SK-MEL-5 (cell line): ENCODE measurements around the gene BPIFB4. TPM values are rescaled to one million over a fixed set of nuclear protein-coding genes. Genes with fewer than 3 reads are reported as not detected.
"Not testable (repeated sequence)": the region's sequence is repeated elsewhere in the genome, so short reads cannot be mapped to it uniquely, and the experiment has no call there.

Experiments
- DNase-seq: peaks from one replicate; pipeline ENCODE4 v3.0.0-alpha.2; 2016; ENCODE audit warnings: low read depth, low spot score
- in situ Hi-C: cut with HindIII; loops from 2 replicates; pipeline ENCODE4 v1.10.0; 2016; ENCODE audit warnings: low sequenced_read_pairs, high pct_unique_total_duplicates, low pct_unique_long_range_greater_than_20kb
- polyA plus RNA-seq, 2 experiments: library from polyadenylated mRNA; depleted of rRNA; stranded (reverse); fragments of >200 nt; gene quantifications; 2 replicates each; pipeline ENCODE4 v1.2.3, GENCODE V29; 2015
- total RNA-seq: library from RNA; depleted of rRNA; stranded (reverse); fragments of >200 nt; shearing (Covaris generic); gene quantifications from 2 replicates; pipeline ENCODE4 v1.2.3, GENCODE V29; 2014; rRNA removed

BPIFB4 gene
- not detected in 2 replicates for total RNA-seq
- polyA plus RNA-seq (2015; cell fraction: cytosol; rRNA removed): not detected in 2 replicates
- not detected in 2 replicates for polyA plus RNA-seq (2015; cell fraction: nucleus; rRNA removed)

DNA sequence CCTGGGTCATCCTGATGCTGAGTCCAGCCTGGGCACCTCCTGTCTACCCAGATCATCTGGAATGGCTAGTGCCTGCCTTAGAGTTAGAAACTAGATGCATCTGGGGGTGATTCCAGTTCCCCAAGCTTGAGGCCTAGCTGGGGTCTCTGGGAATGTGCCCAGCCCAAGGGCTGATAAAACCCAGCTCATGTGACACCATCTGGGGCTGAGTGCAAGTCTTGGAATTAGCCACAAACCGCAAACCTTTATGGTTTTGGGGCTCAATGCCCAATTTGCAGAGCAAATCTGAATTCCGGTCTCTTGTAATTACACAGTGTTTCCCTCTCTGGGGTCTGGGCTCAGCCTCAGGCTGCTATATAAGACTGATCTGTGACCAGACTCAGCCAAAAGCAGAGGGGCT, at the start of gene BPIFB4:
Gene BPIFB4 (plus strand): TSS at position 385 of the 400 bp plus-strand sequence. CDS start 1,884 bp downstream, outside the sequence.
- DNase-seq: no peak
- in situ Hi-C loops: no loop called here

DNA sequence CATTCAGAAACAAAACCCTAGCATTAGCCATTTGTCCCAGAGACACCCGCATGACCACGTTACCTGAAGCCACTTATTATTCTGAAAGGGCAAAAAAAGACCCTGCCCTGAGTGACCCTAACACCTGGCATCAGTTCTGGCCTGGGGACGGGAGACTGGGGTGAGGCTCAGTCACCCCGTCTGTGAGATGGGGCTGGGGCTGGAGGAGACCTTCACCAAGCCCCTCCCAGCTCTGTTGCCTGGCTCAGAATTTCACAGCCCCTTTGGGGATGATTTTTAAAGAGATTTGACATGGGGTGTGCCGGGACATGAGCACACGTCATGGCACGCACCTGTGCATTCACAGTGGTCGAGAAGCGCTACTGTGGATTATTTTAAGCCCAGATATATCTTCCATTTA, 49.4 kb upstream of the BPIFB4 start:
- in situ Hi-C loops: no loop called here
- DNase-seq: no peak

DNA sequence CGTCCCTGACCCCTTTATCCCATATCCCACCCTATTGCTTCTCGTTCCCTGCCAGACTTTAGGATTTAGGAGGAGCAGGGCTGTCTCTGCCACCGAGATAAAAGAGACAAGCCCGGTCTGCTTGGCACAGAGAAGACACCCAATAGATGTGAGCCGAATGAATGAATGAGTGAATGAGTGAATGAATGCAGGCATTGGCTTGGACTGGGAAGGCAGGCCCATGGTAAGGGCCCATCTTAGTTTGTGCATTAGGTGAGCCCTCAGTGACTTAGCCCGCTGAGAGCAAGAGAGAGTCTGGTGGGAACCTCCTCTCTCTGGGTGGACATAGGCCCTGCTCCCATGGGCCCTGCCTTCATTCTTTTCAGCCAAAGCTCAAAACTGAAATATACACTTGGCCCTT, 48.9 kb upstream of the BPIFB4 start:
- in situ Hi-C loops: no loop called here
- no peak for DNase-seq

DNA sequence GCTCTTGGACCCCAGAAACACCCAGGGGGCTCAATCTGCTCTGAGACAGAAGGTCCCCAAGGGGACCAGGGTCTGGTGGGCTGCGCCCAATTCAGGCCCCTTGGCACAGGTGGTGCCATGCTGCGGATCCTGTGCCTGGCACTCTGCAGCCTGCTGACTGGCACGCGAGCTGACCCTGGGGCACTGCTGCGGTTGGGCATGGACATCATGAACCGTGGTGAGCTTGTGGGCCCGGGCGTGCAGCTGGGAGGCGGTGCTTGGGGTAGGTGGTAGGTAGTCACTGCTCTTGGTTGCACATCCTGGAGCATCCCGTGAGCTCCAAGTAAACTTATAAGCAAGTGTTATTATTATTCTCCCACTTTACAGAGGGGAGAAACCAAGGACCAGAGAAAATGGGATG, 47.9 kb upstream of the BPIFB4 start, which contains the start of gene BPIFB6:
Gene BPIFB6 (plus strand): TSS at position 118 of the 400 bp plus-strand sequence. CDS start 0 bp downstream, at position 118.
- no peak for DNase-seq
- in situ Hi-C loops: no loop called here

DNA sequence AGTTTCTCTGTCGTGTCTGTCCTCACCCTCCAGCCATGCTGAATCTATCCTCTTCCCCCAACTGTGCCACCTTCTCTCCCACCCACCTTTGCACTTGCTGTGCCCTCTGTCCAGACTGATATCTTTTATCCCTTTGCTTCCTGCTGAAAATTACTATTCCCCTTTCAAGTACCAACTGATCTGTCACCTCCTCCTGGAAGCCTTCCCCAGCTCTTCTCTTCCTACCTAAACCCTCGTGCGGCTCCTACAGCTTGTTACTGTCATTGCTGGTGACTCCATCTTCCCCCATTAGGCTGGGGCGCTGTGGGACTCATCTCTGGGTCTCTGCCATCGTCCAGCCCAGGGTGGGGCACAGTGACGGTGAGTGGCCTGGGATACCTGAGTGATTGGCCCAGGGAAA, 46.9 kb upstream of the BPIFB4 start:
- in situ Hi-C loops: no loop called here
- DNase-seq: no peak

DNA sequence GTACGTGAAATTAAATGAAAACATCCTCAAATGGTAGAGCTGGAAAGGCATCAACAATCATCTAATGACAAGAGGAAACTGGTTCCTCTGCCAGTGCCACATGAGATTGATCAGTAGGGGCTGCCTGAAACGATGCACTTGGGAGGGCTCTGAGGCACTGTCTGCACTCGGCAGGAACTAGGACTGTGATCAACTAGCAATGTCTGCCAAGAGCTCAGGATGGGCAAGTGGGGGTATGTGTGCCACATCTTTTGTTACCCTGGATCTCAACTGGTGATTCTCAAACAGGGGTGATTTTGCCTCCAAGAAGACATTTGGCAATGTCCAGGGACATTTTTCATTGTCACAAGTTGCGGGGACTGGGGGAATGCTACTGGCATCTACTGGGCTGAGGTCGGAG, 46.1 kb upstream of the BPIFB4 start:
- in situ Hi-C loops: no loop called here
- no peak for DNase-seq

DNA sequence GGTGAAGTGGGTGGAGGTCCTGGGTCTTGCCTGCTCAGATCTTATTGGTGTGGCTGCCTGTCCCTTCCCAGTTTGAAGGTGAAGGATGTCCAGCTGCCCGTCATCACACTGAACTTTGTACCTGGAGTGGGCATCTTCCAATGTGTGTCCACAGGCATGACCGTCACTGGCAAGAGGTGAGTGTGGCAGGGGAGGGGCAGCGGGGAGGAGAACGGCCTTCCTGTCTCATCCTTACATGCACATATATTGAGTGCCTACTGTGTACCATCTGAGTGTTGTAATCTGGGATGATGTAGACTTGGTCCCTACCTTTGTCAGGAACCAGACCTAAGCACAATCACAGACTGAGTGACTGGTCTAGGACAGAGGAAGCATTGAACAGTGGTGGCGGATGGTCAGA, 45.3 kb upstream of the BPIFB4 start:
- no peak for DNase-seq
- in situ Hi-C loops: no loop called here

DNA sequence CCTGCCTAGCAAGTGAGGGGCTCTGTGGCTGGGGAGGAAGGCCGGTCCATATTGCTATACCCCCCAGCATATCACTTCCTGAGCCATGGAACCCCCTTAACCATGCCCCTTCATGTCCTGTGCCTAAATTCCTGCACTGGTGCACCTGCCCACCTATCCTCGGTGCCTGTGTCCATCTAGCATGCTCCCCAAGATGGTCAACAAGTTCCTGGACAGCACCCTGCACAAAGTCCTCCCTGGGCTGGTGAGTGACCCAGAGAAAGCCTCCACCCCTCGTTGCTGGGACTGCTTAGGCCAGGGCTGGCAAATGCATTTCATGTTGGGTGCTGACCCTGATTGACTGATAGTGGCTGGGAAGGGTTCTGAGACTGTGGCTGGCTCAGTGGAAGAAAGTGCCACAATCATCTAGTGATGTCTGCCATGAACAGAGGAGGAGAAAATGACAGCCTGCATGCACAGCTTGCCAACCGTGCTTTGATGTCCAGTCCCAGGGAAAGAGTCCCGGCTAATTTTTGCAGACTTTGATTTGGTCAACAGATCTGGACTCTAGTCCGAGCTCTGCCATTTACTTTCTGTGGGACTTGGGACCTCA, 44.4 kb upstream of the BPIFB4 start:
- DNase-seq: no peak
- in situ Hi-C loops: no loop called here

DNA sequence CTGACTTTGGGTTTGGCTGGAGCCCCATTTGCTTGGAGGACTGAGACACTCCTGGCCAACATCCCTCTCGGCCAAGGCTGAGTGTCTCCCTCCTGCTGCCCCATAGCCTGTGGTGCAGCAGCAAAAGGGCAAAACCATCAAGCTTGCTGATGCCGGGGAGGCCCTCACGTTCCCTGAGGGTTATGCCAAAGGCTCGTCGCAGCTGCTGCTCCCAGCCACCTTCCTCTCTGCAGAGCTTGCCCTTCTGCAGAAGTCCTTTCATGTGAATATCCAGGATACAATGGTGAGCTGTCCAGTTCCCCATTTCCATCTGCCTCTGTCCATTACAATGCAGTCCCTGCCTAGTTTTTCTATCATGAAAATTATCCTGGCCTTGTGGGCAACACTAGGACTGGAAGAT, 42.0 kb upstream of the BPIFB4 start:
- no peak for DNase-seq
- in situ Hi-C loops: no loop called here

DNA sequence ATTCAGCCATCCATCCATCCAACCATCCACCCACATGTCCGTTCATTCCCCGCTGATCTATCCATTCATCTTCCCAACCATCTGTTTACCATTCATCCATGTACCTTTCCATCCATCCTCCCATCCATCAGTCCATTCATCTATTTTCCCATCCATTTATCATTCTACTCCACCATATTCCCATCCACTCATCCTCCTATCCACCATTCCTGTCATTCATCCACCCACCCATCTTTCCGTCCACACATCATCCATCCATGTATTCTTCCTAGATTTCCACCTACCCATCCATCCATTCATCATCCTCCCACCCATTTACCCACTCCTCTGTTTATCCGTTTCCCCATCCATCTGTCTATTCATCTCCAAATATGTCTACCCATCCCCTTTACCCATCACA, 41.2 kb upstream of the BPIFB4 start:
- no peak for DNase-seq
- in situ Hi-C loops: no loop called here

DNA sequence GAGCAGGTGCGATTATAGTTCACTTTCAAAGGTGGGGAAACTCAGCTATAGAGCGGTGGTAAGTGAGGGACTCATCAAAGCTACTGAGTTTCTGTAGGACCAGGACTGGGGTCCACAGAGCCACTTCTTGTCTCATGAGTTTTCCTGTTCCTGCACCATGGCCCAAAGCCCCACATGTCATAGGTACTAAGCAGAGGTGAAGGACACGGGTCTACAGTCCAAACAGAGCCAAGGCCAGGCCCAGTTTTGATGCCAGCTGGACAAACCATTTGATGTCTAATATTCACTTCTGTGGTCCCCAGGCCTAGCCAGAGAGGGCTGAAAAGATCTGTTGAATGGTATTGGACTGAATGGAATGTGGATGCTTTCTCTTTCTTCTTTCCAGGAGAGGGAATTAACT, 37.0 kb upstream of the BPIFB4 start:
- DNase-seq: no peak
- in situ Hi-C loops: no loop called here

DNA sequence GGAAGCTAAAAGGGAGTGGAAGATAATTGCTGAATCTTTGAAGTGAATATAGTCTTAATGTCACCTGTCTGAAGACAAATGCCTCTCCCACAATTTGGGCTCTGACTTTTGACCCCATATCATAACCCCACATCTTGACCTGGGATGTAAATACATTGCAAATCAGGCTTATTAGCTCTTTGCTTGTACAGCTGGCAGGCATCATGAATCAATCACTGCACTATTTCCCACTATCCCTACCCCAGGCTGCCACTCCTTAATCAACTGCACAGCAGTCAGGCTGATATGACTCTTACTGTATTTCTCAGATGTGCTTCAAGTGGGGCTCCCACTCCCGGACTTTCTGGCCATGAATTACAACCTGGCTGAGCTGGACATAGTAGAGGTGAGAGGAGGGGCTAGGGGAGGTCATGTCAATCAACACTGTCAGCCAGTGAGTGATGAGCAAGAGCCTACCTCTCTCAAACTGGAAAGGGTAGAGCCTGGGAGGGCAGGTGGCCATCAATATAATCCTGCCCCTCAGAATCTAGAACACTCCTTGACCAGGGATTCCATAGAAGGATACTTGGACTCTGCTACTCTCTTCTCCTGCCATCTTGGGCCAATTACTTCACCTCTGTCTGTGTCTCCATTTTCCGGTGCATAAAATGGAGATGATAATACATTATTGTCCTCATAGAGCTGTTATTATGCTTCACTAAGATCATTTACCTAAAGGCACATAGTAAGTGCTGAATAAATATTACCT, 36.3 kb upstream of the BPIFB4 start:
- in situ Hi-C loops: no loop called here

DNA sequence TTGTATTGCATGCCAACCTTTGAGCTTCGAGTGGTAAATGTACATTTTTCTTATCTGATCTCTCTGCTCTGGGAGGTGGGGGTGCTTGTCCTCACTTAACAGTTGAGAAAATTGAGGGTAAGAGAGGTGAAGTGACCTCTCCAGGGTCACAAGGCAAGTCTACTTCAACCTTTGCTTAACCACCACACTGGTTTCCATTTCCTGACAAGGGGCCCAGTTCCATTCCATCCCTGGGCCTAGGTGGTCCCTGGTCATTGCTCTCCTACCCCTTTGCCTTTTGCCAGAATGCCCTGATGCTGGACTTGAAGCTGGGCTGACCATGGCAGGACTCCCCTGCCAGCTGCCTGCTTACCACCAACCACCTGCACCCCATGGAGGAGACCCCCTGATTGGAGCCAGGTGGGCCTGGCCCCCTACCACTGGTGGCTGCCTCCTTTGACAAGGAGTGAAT, 35.7 kb upstream of the BPIFB4 start:
- DNase-seq: no peak
- in situ Hi-C loops: no loop called here

More for the DNA sequence above, 36.3 kb upstream of the BPIFB4 start:
- DNase-seq: no peak

DNA sequence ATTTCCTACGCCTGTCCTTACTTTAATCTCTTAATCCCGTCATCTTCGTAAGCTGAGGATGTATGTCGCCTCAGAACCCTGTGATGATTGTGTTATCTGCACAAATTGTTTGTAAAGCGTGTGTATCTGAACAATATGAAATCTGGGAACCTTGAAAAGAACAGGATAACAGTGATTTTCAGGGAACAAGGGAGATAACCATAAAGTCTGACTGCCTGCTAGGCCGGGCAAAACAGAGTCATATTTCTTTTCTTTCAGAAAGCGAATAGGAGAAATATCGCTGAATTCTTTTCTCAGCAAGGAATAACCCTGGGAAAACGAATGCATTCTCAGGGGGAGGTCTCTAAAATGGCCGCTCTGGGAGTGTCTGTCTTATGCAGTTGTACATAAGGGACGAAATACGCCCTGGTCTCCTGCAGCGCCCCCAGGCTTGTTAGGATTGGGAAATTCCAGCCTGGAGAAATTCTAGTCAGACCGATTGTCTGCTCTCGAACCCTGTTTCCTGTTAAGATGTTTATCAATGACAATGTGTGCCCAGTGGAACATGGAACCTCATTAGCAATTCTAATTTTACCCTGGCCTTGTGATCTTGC, 34.2 kb upstream of the BPIFB4 start:
- DNase-seq, in situ Hi-C loops: not testable (repeated sequence)

DNA sequence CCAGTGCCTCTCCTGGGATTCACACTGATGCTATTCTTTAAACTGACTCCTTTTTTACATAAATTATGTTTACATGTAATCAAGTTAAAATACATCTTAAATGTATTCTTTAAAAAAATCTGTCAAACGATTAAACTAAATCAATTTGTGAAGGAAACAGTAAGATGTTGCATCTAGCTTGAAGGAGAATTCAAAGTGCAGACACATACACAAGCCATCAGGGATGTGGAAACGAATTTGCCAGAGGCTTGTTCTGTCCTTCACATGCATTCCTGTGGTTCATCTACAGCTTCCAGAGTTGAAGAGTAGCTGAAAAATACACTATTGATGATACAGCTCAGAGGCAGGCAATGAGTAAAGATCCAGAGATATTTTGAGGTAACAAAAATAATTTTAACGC, 33.0 kb upstream of the BPIFB4 start:
- in situ Hi-C loops: no loop called here

DNA sequence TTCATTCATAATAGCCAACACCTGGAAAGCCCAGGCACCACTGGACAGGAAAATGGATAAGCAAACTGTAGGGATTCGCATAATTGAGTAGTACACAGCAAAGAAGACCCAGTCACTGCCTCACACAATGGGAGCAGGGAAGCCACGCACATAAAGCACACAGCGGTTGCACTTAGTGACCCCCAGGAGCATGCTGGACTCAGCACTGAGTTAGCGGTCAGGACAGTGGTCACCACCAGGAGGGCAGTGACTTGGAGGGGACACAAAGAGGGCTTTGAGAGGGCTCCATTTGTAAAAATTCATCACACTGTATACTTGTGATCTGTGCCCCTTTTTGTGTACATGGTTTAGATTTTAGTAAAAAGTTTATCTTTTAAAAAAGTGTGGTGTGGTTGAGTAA, 28.1 kb upstream of the BPIFB4 start:
- no peak for DNase-seq
- in situ Hi-C loops: no loop called here

More for the DNA sequence above, 33.0 kb upstream of the BPIFB4 start:
- DNase-seq: no peak

DNA sequence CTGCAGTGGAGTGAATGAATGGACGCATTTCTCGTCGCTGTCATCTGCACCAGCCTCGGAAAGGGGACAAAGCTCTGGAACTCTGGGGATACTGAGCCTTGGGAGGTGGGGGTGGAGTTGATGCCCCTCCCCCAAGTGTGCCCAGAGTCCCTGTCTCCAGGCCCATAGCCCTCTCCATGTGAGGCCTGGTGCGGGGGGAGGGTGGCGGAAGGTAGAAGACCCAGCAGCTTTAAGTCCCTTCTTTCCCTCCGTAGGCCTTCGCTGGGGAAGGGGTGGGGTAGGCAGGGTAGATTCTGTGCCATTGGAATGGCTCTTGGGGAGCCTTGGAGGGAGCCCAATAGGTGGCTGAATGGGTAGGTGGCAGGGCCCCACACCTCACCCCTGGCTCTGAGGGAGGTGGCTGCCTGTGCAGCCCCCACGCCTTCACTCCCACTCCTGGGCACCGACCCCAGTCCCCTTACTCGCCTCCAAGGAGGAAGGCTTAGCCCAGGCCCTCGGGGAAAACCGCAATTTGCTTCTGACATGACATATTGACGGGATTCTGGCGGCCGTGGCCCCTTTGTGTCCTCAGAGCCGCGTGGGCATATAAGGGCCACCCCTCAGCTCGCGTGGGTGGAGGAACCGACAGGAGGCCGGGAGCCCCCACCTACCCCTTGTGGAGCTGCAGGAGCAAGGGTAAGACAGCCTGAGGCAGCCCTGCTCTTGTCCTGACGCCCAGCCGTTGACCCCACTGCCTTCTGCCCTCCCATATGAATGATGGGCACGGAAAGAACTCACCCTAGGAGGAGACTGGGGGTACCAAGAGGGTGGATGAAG, 25.9 kb upstream of the BPIFB4 start, which contains the start of gene BPIFB3:
Gene BPIFB3 (plus strand): TSS at position 613 of the 816 bp plus-strand sequence. CDS start 1,533 bp downstream, outside the sequence.
- no peak for DNase-seq
- in situ Hi-C loops: no loop called here

DNA sequence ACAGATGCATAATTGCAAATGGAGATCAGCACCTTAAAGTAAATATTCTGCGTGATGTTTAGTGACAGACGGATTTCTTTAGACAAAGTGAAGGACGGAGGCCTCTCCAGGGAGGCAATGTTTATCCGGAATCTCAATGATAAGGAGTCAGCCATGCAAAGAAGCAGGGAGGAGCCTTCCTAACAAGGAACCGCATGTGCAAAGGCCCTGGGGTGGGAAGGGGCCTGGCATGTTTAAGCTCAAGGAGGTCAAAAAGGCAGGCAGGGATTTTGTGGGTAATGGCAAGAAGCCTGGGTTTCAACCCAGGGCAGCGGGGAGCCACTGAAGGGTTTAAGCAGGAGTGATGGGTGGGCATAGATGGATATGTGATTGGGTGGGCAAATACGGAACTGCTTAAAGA, 25.1 kb upstream of the BPIFB4 start:
- in situ Hi-C loops: no loop called here
- no peak for DNase-seq
